Activated B cell treated with CpG ODN at 0.5 μM for 24 hours (primary cell): Measurements from ENCODE around the gene AK4. TPM values are rescaled to one million over a fixed set of nuclear protein-coding genes. Genes with fewer than 3 reads are reported as not detected.
"Not testable (repeated sequence)": the region's sequence is repeated elsewhere in the genome, so short reads cannot be mapped to it uniquely, and the experiment has no call there.

Source experiments
- ATAC-seq: fragments of 200-7000 bp; cut with Tn5 transposase; one replicate; pipeline ENCODE4 v1.10.0; 2021; ENCODE audit warnings: low read depth, mild to moderate bottlenecking, moderate library complexity
- CTCF ChIA-PET: fragments of 350-600 bp; sonication (Branson Sonifier 250); formaldehyde crosslinking; loops from one replicate; lab custom pipeline; 2021; ENCODE audit warnings: antibody characterized with exemption; lab: Charles Lee
- POLR2A ChIA-PET: fragments of 350-600 bp; sonication (Branson Sonifier 250); formaldehyde crosslinking; loops from one replicate; lab custom pipeline; 2021; ENCODE audit warnings: antibody characterized with exemption; lab: Charles Lee
- DNase-seq: peaks from one replicate; pipeline ENCODE4 v3.0.0; 2022
- H3K27ac Mint-ChIP-seq: one replicate; pipeline ENCODE4 v1.8.0; 2020; ENCODE audit warnings: mixed read lengths
- H3K27me3 Mint-ChIP-seq: one replicate; pipeline ENCODE4 v1.8.0; 2021; ENCODE audit warnings: mixed read lengths
- H3K36me3 Mint-ChIP-seq: one replicate; pipeline ENCODE4 v1.8.0; 2021; ENCODE audit warnings: low read depth, mixed read lengths
- H3K4me1 Mint-ChIP-seq: one replicate; pipeline ENCODE4 v1.8.0; 2021; ENCODE audit warnings: mixed read lengths
- H3K4me3 Mint-ChIP-seq: one replicate; pipeline ENCODE4 v1.8.0; 2020; ENCODE audit warnings: mild to moderate bottlenecking, mixed read lengths
- H3K9me3 Mint-ChIP-seq: one replicate; pipeline ENCODE4 v1.8.0; 2020; ENCODE audit warnings: mixed read lengths
- CTCF ChIP-seq: fragments of 200-600 bp; IDR thresholded peaks from one replicate; pipeline ENCODE4 v1.8.0; 2022; ENCODE audit warnings: antibody characterized with exemption, mild to moderate bottlenecking
- intact Hi-C: fragments of 100-400 bp; cut with micrococcal nuclease; formaldehyde crosslinking; loops from one replicate; pipeline ENCODE4 v1.15.1; 2024
- total RNA-seq: library from RNA; stranded (reverse); gene quantifications from 2 replicates; pipeline ENCODE4 v1.2.3, GENCODE V29; 2022

The AK4 gene
- total RNA-seq, 1 donor from 2014 or later: 1.8 TPM

DNA sequence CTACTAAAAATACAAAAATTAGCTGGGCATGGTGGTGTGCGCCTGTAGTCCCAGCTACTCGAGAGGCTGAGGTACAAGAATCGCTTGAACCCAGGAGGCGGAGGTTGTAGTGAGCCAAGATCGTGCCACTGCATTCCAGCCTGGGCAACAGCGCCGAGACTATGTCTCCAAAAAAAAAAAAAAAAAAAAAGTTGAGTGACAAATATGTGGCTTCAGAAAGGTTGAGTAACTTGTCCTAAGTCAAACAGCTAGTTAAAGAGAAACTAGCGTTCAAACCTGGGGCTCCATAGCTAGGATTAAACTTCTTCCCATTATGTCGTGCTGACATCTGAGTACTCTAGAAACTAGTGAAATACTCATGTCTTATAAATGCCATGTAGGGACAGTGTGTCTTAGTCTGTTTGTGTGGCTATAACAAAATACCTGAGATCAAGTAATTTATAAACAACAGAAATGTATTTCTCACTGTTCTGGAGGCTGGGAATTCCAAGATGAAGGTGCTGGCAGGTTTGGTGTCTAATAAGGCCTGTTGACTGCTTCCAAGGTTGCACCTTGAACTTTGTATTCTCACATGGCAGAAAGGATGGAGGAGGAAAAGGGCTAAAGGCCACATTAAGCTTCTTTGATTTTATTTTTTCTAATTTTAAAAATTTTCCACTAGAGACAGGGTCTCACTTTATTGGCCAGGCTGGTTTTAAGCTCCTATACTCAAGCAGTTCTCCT, 12.0 kb downstream of the AK4 start:
- H3K27me3 Mint-ChIP-seq: peaks cover 8% of the 10 kb centered on the region
- no peaks in the 10 kb centered on the region for H3K4me1 Mint-ChIP-seq
- ATAC-seq (no peak), DNase-seq (no peak)
- H3K4me3 Mint-ChIP-seq: no peak overlapping the region
- H3K27ac Mint-ChIP-seq: no peak overlapping the region
- POLR2A ChIA-PET: no interaction called here
- CTCF ChIA-PET: no interaction called here
- intact Hi-C loops: no loop called here
- H3K9me3 Mint-ChIP-seq: no peaks in the 10 kb centered on the region
- no peaks in the 10 kb centered on the region for H3K36me3 Mint-ChIP-seq
- no peak for TF ChIP-seq CTCF

GRCh38 chr1:65163201-65163805, 15.3 kb downstream of the AK4 start:
- ChIA-PET POLR2A (no interaction called here), CTCF (no interaction called here)
- intact Hi-C loops: no loop called here
- no peak overlapping the region for H3K27ac Mint-ChIP-seq
- ATAC-seq (no peak), DNase-seq (no peak)
- H3K36me3 Mint-ChIP-seq: no peaks in the 10 kb centered on the region
- H3K27me3 Mint-ChIP-seq: peaks cover 4% of the 10 kb centered on the region
- H3K4me3 Mint-ChIP-seq: no peak overlapping the region
- TF ChIP-seq CTCF: no peak
- peaks cover 3% of the 10 kb centered on the region for H3K9me3 Mint-ChIP-seq
- no peaks in the 10 kb centered on the region for H3K4me1 Mint-ChIP-seq

GRCh38 chr1:65164101-65164500, 16.1 kb downstream of the AK4 start:
- POLR2A ChIA-PET, ATAC-seq, H3K9me3 Mint-ChIP-seq: not testable (repeated sequence)

GRCh38 chr1:65164633-65165032, 16.6 kb downstream of the AK4 start:
- H3K27ac Mint-ChIP-seq: no peak overlapping the region
- H3K36me3 Mint-ChIP-seq: no peaks in the 10 kb centered on the region
- H3K9me3 Mint-ChIP-seq: peaks cover 3% of the 10 kb centered on the region
- no peak for ATAC-seq
- no peaks in the 10 kb centered on the region for H3K4me1 Mint-ChIP-seq
- no peak for TF ChIP-seq CTCF
- ChIA-PET CTCF (no interaction called here), POLR2A (no interaction called here)
- H3K27me3 Mint-ChIP-seq: peaks cover 2% of the 10 kb centered on the region
- no peak overlapping the region for H3K4me3 Mint-ChIP-seq
- DNase-seq: no peak
- intact Hi-C loops: no loop called here

More at GRCh38 chr1:65164101-65164500, 16.1 kb downstream of the AK4 start:
- H3K36me3 Mint-ChIP-seq, H3K27ac Mint-ChIP-seq, H3K4me3 Mint-ChIP-seq, DNase-seq, H3K4me1 Mint-ChIP-seq, intact Hi-C loops, CTCF ChIA-PET, H3K27me3 Mint-ChIP-seq: not testable (repeated sequence)

GRCh38 chr1:65165269-65165993, 17.4 kb downstream of the AK4 start:
- CTCF ChIA-PET: no interaction called here
- Mint-ChIP-seq H3K9me3 (peaks cover 3% of the 10 kb centered on the region), H3K27ac (no peak overlapping the region), H3K36me3 (no peaks in the 10 kb centered on the region), H3K4me1 (no peaks in the 10 kb centered on the region), H3K4me3 (no peak overlapping the region), H3K27me3 (peaks cover 2% of the 10 kb centered on the region)
- no peak for TF ChIP-seq CTCF
- DNase-seq: no peak
- POLR2A ChIA-PET: no interaction called here
- intact Hi-C loops: no loop called here
- ATAC-seq: peak; percentile 42
